SU-DHL-6 (cell line): ENCODE results near the gene FPGS.
"Not testable (repeated sequence)": the region's sequence is repeated elsewhere in the genome, so short reads cannot be mapped to it uniquely, and the experiment has no call there.

Source experiments
- H2AFZ ChIP-seq: fragments of 200-600 bp; sonication (generic); 2 replicates; pipeline ENCODE4 v1.6.1; 2014; ENCODE audit warnings: low read depth, mild to moderate bottlenecking, moderate library complexity, mixed read lengths, antibody characterized with exemption, low read length; ENCODE audit not compliant: severe bottlenecking
- H3F3A ChIP-seq: fragments of 200-600 bp; shearing (Covaris generic); 2 replicates; pipeline ENCODE4 v1.6.0; 2016; ENCODE audit warnings: antibody characterized with exemption, mild to moderate bottlenecking; ENCODE audit not compliant: insufficient read depth
- H3K27ac ChIP-seq: fragments of 200-600 bp; sonication (generic); 2 replicates; pipeline ENCODE4 v1.5.1; 2016; ENCODE audit warnings: low read depth, mild to moderate bottlenecking, low read length, moderate library complexity, mixed read lengths
- H3K27me3 ChIP-seq: fragments of 200-600 bp; sonication (generic), shearing (Covaris generic); 2 replicates; pipeline ENCODE4 v1.6.0; 2014; ENCODE audit warnings: mild to moderate bottlenecking, low read length
- H3K36me3 ChIP-seq: fragments of 200-600 bp; sonication (generic); 2 replicates; pipeline ENCODE4 v1.6.1; 2014; ENCODE audit warnings: mild to moderate bottlenecking, low read length, mixed read lengths
- H3K4me2 ChIP-seq: fragments of 300-600, 200-600 bp; shearing (Covaris generic), sonication (generic); 2 replicates; pipeline ENCODE4 v1.6.0; 2014; ENCODE audit warnings: low read length, low read depth, mild to moderate bottlenecking; ENCODE audit not compliant: poor library complexity, severe bottlenecking
- H3K4me3 ChIP-seq: fragments of 200-600 bp; sonication (generic); 2 replicates; pipeline ENCODE4 v1.5.1; 2014; ENCODE audit warnings: antibody characterized with exemption, low read length, mild to moderate bottlenecking, mixed read lengths; ENCODE audit not compliant: insufficient read depth, poor library complexity, severe bottlenecking
- H3K79me2 ChIP-seq: fragments of 200-600 bp; sonication (generic); 2 replicates; pipeline ENCODE4 v1.6.1; 2014; ENCODE audit warnings: mild to moderate bottlenecking, low read length, moderate library complexity; ENCODE audit not compliant: insufficient read depth
- H3K9ac ChIP-seq: fragments of 200-600 bp; sonication (generic); 2 replicates; pipeline ENCODE4 v1.7.0; 2014; ENCODE audit warnings: mild to moderate bottlenecking, low read length
- H3K9me2 ChIP-seq: fragments of 200-600 bp; sonication (generic); replicated peaks from 2 replicates; pipeline ENCODE4 v1.6.1; 2014; ENCODE audit warnings: low read length; ENCODE audit not compliant: insufficient read depth
- H3K9me3 ChIP-seq: fragments of 200-600 bp; sonication (generic); 2 replicates; pipeline ENCODE4 v1.6.1; 2014; ENCODE audit warnings: low read length, mixed read lengths; ENCODE audit not compliant: insufficient read depth
- H4K20me1 ChIP-seq: fragments of 200-600 bp; sonication (generic); 2 replicates; pipeline ENCODE4 v1.6.1; 2014; ENCODE audit warnings: low read depth, mild to moderate bottlenecking, antibody characterized with exemption, low read length, moderate library complexity, mixed read lengths
- CTCF ChIP-seq: fragments of 200-600 bp; sonication (generic); IDR thresholded peaks from one replicate; pipeline ENCODE4 v1.5.1; 2017; ENCODE audit warnings: antibody characterized with exemption, mild to moderate bottlenecking, low read length, moderate library complexity; ENCODE audit not compliant: insufficient read depth, poor library complexity, severe bottlenecking
- EZH2phosphoT487 ChIP-seq: fragments of 200-600 bp; sonication (generic), shearing (Covaris generic); conservative IDR thresholded peaks from 2 replicates; pipeline ENCODE4 v1.6.1; 2018; ENCODE audit warnings: mild to moderate bottlenecking, antibody characterized with exemption, low read length, moderate library complexity, mixed read lengths

FPGS gene

GRCh38 chr9:127754099-127755060 lies 48.3 kb upstream of the FPGS start:
- Histone ChIP-seq H3K27me3 (no peaks in the 10 kb centered on the region), H3F3A (no peaks in the 10 kb centered on the region), H2AFZ (no peak overlapping the region), H3K4me3 (no peak overlapping the region), H3K79me2 (no peaks in the 10 kb centered on the region), H3K36me3 (no peaks in the 10 kb centered on the region), H3K9ac (no peak overlapping the region), H4K20me1 (no peaks in the 10 kb centered on the region), H3K9me3 (no peaks in the 10 kb centered on the region), H3K9me2 (no peaks in the 10 kb centered on the region), H3K4me2 (no peak overlapping the region), H3K27ac (no peak overlapping the region)
- TF ChIP-seq CTCF: no peak
- TF ChIP-seq EZH2phosphoT487: no peak

- TF ChIP-seq CTCF (no peak), EZH2phosphoT487 (no peak)
- H3K9me2 ChIP-seq: no peaks in the 10 kb centered on the region
- no peak overlapping the region for H3K4me3 ChIP-seq
- H3K9me3 ChIP-seq: no peaks in the 10 kb centered on the region
- no peak overlapping the region for H3K27ac ChIP-seq
- no peak overlapping the region for H2AFZ ChIP-seq
- H3K9ac ChIP-seq: no peak overlapping the region
- no peak overlapping the region for H3K4me2 ChIP-seq
- no peaks in the 10 kb centered on the region for H3K27me3 ChIP-seq
- no peaks in the 10 kb centered on the region for H3K79me2 ChIP-seq
- no peaks in the 10 kb centered on the region for H4K20me1 ChIP-seq
- H3F3A ChIP-seq: no peaks in the 10 kb centered on the region
- no peaks in the 10 kb centered on the region for H3K36me3 ChIP-seq
Measured at GRCh38 chr9:127755061-127756060, 47.3 kb upstream of the FPGS start.

DNA sequence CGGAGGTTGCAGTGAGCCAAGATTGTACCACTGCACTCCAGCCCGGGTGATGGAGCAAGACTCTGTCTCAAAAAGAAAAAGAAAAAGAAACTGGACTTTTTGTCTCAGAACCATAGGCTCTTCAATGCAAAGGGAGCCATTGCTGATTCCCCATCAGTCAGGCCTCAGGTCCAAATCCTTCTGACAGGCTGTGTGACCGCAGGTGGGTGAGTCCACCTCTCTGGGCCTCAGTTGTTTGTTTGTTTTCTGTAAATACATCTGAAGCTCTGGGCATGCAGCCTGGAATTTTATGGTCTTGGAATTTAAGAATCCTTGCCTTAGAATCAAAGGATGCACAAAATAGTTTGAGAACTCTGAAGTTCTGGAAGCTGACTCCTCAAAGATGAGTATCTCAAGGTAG lies 46.4 kb upstream of the FPGS start:
- H3K36me3 ChIP-seq: no peaks in the 10 kb centered on the region
- no peak overlapping the region for H3K4me2 ChIP-seq
- H3F3A ChIP-seq: no peaks in the 10 kb centered on the region

GRCh38 chr9:127756776-127757175 lies 45.9 kb upstream of the FPGS start:
- H3K36me3 ChIP-seq, H3K9me3 ChIP-seq, H3K27ac ChIP-seq, H3K79me2 ChIP-seq, H2AFZ ChIP-seq, H3K4me2 ChIP-seq, H4K20me1 ChIP-seq, H3K9me2 ChIP-seq, H3K9ac ChIP-seq, H3K4me3 ChIP-seq, H3K27me3 ChIP-seq, H3F3A ChIP-seq: not testable (repeated sequence)

More for the DNA sequence above, 46.4 kb upstream of the FPGS start:
- no peak overlapping the region for H3K27ac ChIP-seq
- TF ChIP-seq CTCF: no peak
- TF ChIP-seq EZH2phosphoT487: no peak
- no peak overlapping the region for H3K9ac ChIP-seq
- H4K20me1 ChIP-seq: no peaks in the 10 kb centered on the region
- H3K79me2 ChIP-seq: no peaks in the 10 kb centered on the region
- H3K9me3 ChIP-seq: no peaks in the 10 kb centered on the region
- H2AFZ ChIP-seq: no peak overlapping the region
- no peaks in the 10 kb centered on the region for H3K9me2 ChIP-seq
- no peaks in the 10 kb centered on the region for H3K27me3 ChIP-seq
- no peak overlapping the region for H3K4me3 ChIP-seq
